NCI-H1694 treated with DMSO at 0.1 percent for 48 hours (cell line): ENCODE data around the gene C19orf47.
"Not testable (repeated sequence)": the region's sequence is repeated elsewhere in the genome, so short reads cannot be mapped to it uniquely, and the experiment has no call there.

Source experiments
- DNase-seq: peaks from one replicate; lab custom pipeline; 2025; lab: John Stamatoyannopoulos, UW

C19orf47 gene

GRCh38 chr19:40348961-40349507 lies 837 bp upstream of the C19orf47 start:
- peak; percentile 20 for DNase-seq

DNA sequence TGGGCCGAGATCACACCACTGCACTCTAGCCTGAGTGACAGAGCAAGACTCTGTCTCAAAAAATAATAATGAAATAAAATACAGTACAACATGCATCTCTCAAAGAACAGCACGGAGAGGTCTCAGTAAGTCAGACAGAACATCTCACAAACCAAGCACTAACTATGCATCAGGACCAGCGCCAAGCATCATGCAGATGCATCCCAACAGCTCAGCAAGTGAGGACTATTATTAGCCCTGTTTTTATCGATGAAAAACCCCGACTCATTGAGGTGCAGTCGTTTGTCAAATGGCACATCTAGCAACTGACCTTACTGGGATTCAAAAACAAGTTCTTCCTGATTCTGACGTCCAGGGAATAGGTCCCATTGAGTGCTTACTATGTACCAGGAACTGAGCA lies 3.8 kb downstream of the C19orf47 start:
- no peak for DNase-seq

- no peak for DNase-seq
These were observed 5.4 kb downstream of the C19orf47 start for GRCh38 chr19:40342644-40343311.

GRCh38 chr19:40341601-40342482 lies 6.4 kb downstream of the C19orf47 start:
- no peak for DNase-seq

DNA sequence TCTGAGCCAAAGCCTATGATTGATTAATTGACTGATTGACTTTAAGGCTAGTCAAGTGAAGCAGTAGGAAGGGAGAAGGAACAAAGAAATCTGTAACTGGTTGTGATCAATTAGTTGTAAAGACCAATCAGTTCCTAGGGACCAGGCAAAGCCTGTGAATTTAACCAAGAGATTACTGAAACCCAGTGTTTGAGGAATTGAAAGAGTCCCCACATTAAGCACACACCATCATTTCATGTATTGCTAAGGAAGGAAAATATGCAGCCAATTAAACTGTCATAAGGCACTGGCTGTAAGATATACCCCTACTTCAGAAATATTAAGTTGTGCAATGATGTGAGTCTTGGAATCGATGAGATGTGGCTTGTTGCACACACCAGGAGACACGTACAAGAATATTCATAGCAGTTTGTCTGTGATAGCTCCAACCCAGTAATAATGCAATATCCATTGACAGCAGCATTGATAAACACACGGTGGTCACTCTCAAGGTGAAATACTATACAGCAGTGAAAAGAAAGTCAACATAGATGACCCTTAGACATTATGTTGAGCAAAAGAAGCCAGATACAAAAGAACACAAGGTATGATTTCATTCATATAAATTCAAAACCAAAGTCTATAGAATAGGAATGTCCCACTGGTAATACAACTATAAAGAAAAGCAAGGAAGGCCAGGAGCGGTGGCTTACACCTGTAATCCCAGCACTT lies 9.0 kb downstream of the C19orf47 start:
- no peak for DNase-seq

DNA sequence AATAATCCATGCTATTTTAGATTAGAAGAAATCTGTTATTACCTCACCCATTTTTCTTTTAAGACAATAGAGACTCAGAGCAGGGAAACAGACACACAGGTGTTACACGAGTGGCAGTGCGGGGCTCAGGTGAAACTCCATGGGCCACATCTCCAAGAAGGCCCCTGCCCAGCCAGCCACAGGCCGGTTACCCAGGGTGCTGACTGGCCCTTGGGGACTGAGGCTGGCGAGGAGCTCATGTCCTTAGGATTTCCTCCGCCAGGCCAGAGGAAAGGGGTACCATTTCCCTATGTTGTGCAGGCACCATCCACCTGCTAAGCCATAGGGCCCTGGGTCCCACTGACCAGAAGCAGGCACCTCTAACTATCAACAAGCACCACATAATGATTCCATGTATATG lies 10.6 kb downstream of the C19orf47 start:
- no peak for DNase-seq

DNA sequence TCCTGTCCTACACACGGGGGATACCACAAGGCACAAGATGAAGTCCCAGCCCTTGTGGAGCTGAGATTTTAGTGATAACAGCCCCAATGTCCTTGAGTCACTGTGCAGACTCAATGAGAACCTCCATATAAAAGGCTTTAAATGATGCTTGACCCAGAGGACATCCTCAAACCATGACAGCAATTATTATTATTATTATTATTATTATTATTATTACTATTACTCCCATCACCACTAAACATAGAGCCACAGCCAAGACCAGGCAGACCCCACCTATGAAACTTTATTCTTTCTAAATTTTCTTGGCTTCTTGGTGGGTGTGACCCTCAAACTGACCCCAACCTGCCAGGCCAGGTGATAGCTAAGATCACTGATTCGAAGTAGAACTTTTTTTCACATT lies 11.1 kb downstream of the C19orf47 start:
- no peak for DNase-seq

GRCh38 chr19:40336601-40336900 lies 11.6 kb downstream of the C19orf47 start:
- DNase-seq: no peak

DNA sequence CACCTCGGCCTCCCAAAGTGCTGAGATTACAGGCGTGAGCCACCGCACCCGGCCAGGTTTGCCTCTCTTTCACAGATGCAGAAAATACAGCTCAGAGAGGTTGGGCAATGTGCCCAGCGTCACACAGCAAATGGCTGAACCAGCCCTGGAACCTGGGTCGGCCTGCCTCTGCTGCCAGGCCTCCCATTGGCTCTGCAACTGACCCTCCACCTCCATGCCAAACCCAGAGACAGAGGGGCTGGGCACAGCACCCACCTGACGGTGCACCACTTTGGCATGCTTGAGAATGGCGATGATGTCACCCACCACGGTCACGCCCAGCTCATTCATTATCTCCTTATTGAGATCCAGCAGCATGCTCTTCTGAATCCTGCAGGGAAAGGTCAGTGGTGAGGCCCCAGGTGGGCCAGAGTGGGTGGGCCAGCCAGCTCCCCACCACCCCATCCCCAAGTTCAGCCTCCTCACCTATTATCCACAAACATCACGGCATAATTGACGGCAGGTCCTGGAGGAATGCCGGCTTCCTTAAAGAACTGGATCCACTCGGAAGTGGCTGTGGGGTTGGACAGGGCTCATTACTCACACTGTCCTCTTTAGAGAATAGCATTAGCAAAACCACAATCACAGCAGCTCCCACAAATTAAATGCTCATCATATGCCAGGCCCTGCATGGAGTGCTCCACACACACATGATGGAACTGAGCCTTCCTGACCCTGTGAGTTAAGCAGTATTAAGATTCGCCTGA lies 12.2 kb downstream of the C19orf47 start:
- no peak for DNase-seq

DNA sequence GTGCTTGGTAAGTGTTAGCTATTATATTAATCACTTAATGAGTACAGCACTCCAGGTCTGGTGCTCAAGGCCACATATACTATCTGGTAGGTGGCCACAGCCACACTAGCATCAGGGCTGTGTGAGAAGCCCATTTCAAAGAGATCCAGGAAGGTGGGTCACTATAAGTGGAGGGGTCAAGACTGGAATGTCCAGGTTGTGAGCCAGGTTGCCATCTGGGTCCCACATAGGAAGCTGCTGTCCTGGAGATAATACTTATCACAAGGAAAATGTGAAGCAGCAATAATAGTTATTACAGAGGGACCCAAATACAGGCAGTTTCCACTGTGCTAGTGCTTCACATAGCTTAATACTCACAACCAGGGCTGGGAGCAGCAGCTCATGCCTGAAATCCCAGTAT lies 13.1 kb downstream of the C19orf47 start:
- DNase-seq: no peak

- not testable (repeated sequence) for DNase-seq
These were observed 15.1 kb downstream of the C19orf47 start for GRCh38 chr19:40333083-40333482.

DNA sequence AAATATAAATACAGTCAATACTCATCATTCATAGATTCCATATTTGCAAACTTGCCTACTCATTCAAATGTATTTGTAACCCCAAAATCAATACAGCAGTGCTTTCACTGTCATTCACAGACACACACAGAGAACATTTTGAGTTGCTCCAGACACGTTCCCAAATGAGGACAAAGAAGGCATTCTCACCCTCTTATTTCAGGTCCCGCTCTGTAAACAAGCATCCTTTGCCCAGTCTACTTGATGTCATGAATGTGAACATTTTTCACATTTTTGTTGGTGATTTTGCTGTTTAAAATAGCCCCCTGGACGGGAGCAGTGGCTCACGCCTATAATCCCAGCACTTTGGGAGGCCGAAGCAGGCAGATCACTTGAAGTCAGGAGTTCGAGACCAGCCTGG lies 15.5 kb downstream of the C19orf47 start:
- no peak for DNase-seq

DNA sequence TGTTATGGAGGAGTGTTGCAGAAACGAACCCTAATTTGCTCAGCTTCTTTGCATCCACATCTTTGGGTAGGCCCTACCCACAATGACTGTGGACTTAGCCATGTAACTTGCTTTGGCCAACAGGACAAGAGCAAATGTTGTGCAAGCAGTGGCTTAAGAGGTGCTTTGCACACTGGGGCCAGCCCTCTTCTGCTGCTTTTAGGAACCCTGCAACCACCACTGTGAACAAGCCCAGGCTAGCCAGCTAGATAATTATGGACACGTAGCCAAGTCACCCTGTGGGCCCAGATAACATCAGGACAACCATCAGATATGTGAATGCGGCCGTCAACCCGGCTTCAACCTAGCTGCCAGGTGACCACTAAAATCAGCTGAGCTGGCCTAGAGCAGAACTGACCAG lies 17.1 kb downstream of the C19orf47 start:
- DNase-seq: no peak

DNA sequence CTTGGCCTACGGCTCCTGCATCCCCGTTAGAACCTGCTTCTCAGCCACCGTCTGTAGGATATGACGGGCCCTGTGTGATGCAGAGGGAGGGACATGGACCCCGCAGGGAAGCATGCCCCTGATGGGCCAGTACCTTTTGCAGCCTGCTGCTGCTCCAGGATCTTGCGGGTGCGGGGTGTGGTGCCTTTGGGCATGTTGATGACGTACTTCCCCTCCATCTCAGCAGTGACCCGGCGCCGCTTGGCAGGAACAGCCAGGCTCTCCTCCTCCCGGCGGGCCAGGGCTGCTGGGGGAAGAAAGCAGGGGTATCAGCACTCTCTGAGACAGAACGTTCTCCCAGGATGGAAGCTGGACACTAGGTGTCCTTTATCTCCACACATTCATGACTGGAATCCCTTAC lies 22.0 kb downstream of the C19orf47 start:
- DNase-seq: no peak

- DNase-seq: no peak
These were observed 24.5 kb downstream of the C19orf47 start for GRCh38 chr19:40323705-40324104.

DNA sequence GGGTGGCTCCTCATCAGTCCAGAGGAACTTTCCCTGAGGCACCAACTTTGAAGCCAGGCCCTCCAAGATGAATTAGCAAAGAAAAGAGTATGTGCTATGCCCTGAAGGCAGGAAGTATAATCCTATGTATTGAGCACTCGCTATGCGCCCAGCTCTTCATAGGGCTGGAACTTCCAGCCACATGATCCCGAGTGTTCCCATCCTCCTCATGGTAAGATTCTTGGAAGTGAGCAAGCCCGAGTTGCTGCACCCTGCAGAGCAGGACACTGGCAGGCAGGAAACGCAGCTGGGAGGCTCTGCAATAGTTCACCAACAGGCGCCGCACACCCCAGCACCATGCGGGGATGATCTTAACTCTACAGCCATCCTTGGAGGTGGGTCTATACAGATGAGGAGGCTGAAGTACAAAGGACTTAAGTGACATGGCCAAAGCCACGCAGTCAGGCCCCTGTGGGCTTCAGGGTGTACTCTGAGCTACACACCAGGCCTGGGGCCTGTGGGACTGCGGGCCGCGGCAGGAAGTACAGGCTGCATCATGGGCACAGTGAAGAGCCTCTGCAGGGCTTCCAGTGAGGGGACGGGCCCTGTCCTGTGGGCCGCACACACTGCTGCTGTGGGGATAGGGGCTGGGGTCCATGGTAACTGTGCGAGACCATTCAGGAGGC lies 25.1 kb downstream of the C19orf47 start:
- no peak for DNase-seq

- no peak for DNase-seq
These were observed 26.0 kb downstream of the C19orf47 start for GRCh38 chr19:40322271-40322610.

DNA sequence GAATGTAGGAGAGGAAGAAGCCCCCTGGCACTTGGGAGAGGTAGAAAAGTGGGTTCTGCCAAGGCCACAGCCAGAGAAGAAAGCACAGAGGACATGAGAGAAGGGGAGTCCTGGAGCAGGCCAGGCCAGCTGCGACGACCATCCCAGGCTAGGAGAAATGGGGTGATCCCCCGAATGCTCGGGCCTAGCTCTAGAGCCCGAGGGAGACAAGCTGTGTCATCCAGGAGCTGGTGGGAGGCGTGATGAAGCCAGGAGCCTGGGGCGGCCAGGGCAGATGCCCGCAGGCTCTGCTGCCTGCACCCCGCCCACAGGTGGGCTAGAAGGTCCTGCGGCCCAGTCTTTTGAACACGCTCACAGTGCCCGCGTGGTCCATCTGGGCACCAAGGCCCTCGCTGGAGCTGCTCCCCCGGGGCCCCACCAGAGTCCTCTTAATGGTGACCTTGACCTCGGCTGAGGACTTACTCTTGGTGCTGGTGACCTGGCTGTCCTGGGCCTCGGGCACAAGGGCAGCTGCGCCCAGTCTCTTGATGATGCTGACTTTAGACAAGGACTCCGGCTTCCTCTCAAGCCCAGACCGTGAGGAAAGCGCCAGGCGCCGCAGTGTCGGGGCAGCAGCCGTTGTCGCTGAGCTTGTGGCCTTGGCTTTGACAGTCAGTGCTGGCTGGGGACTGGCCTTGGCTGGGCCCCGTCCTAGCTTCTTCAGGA lies 26.5 kb downstream of the C19orf47 start:
- DNase-seq: no peak

DNA sequence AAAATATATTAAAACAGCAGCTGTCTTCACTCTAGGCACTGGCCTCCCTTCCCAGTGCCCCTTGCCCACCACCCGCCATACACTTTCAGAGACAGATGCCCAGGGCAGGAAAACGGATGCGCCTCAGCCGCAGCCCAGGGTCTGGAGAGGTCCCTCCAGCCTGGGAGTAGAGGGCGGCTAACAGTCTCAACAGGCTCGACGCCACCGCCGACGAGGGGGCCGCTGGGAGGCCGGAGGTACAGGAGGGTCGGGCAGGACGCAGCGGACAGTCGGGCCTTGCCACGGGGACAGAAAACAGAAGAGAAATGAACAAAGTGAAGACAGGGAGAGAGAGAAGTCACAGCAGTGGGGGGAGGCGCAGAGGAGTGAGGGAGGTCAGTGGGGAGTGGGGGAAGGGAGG lies 27.1 kb downstream of the C19orf47 start:
- no peak for DNase-seq

DNA sequence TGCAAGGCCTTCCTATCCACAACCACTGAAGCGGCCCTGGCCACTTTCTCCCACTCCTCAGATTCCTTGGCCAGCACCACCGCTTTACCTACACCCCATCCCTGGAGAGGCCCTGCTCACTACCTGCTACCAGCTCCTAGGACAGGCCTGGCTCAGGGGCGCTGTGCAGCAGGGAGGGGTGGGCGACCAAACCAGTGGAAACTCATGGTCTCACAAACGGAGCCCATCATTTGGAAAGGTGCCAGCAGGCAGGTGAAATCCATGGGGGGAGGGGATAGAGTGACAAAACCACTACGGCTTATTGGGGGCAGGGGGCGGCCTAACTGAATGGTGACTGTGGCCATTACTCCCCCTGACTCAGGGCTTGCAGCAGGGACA lies 27.6 kb downstream of the C19orf47 start:
- DNase-seq: no peak

DNA sequence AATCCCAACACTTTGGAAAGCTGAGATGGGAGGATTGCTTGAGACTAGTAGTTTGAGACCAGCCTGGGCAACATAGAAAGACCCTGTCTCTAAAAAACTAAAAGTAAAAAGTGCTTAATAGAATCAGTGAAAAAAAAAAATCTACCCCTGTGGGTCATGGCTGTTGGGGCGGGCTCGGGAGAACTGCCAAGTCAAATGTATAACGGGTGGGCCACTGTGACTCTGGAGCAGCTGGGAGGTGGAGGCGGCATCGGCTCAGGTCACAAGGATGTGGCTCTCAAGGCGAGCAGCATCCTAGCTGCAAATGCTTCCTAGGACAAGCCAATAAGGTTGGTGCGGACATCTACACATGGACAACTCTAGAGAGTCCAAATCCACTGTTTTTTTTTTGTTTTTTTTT lies 30.9 kb downstream of the C19orf47 start:
- DNase-seq: no peak
